NB4 (cell line): ENCODE measurements around the gene CUTC.

Experiments
- DNase-seq: peaks from one replicate; pipeline ENCODE4 v3.0.0; 2010; ENCODE audit warnings: low read depth
- H3K4me3 ChIP-seq: one replicate; pipeline ENCODE4 v1.5.1; 2011; ENCODE audit warnings: mild to moderate bottlenecking, low read depth, low read length, moderate library complexity
- MYC ChIP-seq: IDR thresholded peaks from 2 replicates; pipeline ENCODE4 v1.6.1; 2011; ENCODE audit warnings: low read depth, low read length
- POLR2A ChIP-seq: IDR thresholded peaks from 2 replicates; pipeline ENCODE4 v1.6.1; 2011; ENCODE audit warnings: mild to moderate bottlenecking; ENCODE audit not compliant: insufficient read length; ENCODE audit errors: extremely low read depth
- TF ChIP-seq, protein P1 (sequence below): IDR thresholded peaks from one replicate; pipeline ENCODE4 v1.5.1; 2012; ENCODE audit warnings: low read depth, low read length
- TF ChIP-seq, protein P2 (sequence below): IDR thresholded peaks from 2 replicates; pipeline ENCODE4 v1.6.1; 2011; ENCODE audit warnings: low read depth, low read length

The CUTC gene

GRCh38 chr10:99758211-99758891, 26.3 kb downstream of the CUTC start:
- TF ChIP-seq MYC, result no peak
- no peak for TF ChIP-seq POLR2A
- TF ChIP-seq, protein P1, sequence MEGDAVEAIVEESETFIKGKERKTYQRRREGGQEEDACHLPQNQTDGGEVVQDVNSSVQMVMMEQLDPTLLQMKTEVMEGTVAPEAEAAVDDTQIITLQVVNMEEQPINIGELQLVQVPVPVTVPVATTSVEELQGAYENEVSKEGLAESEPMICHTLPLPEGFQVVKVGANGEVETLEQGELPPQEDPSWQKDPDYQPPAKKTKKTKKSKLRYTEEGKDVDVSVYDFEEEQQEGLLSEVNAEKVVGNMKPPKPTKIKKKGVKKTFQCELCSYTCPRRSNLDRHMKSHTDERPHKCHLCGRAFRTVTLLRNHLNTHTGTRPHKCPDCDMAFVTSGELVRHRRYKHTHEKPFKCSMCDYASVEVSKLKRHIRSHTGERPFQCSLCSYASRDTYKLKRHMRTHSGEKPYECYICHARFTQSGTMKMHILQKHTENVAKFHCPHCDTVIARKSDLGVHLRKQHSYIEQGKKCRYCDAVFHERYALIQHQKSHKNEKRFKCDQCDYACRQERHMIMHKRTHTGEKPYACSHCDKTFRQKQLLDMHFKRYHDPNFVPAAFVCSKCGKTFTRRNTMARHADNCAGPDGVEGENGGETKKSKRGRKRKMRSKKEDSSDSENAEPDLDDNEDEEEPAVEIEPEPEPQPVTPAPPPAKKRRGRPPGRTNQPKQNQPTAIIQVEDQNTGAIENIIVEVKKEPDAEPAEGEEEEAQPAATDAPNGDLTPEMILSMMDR, result no peak
- TF ChIP-seq, protein P2, sequence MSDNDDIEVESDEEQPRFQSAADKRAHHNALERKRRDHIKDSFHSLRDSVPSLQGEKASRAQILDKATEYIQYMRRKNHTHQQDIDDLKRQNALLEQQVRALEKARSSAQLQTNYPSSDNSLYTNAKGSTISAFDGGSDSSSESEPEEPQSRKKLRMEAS, result no peak
- H3K4me3 ChIP-seq, result no peak overlapping the region
- no peak for DNase-seq

DNA sequence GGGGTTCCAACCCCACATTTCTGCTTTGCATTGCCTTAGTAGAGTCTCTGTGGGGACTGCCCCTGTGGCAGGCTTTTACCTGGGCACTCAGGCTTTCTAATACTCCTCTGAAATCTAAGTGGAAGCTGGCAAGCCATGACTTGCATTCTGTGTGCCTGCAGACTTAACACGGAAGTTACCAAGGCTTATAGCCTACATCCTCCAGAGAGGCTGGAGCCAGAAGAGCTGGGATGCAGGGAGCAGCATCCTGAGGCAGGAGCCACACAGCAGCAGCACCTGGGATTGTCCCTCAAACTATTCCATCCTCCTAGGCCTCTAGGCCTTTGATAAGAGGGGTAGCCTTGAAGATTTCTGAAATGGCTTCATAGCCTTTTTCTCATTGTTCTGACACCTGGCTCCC, 28.3 kb downstream of the CUTC start:
- TF ChIP-seq, protein P1, result no peak
- TF ChIP-seq POLR2A (no peak), MYC (no peak)
- TF ChIP-seq, protein P2, result no peak
- H3K4me3 ChIP-seq, result no peak overlapping the region
- DNase-seq, result no peak

DNA sequence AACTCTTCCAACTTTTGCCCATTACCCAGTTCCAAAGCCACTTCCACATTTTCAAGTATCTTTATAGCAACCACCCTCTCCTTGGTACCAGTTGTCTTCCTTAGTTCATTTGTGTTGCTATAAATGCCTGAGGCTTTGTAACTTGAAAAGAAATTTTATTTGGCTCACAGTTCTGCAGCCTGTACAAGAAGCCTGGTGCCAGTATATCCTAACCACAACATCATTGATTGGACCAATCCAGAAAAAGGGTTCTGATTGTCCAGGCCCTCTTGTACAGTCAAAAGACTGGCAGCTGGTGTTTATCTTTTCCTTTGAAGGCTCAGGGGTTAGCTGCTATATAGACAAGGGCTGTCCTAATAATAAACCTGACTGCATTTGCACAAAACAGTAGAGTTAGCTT, 29.3 kb downstream of the CUTC start:
- no peak overlapping the region for H3K4me3 ChIP-seq
- TF ChIP-seq POLR2A (no peak), MYC (no peak)
- TF ChIP-seq, protein P1, result no peak
- TF ChIP-seq, protein P2, result no peak
- no peak for DNase-seq

DNA sequence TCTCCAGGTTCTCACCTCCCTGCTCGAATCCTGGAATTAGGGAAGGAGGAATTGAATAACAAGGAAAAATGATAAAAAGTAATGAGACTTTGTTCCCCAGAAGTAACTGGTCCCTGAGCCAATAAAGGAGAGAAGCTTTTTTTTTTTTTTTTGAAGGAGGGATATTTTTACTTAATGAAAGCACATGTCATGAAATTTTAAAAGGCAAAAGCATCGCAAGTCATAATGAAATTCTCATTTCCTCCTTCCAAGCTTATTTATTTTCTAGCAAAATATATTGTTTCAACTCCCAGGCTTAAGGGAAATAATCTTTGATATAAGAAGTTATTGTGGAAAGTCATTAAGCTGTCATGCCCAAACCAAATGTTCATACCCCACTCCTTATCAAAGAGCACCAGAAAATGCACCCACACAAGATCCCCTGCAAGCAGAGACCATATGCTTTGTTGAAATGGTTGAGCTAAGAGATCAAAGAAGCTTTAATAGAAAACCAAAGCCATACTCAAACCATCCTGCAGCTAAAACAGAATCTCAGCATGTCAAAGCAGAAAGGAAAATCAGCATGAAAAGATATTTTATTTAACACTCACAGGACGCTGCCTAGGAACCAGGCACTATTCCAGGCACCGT, 33.8 kb downstream of the CUTC start:
- no peak for DNase-seq
- H3K4me3 ChIP-seq, result no peak overlapping the region
- TF ChIP-seq MYC (no peak), POLR2A (no peak)
- TF ChIP-seq, protein P1, result no peak
- TF ChIP-seq, protein P2, result no peak

GRCh38 chr10:99766302-99766681, 34.3 kb downstream of the CUTC start:
- TF ChIP-seq POLR2A, result no peak
- TF ChIP-seq, protein P1, result no peak
- no peak for TF ChIP-seq MYC
- TF ChIP-seq, protein P2, result no peak
- H3K4me3 ChIP-seq, result no peak overlapping the region
- DNase-seq, result no peak
